ENCODE measurements around the gene PANK2.
"Not testable (repeated sequence)": the region's sequence is repeated elsewhere in the genome, so short reads cannot be mapped to it uniquely, and the experiment has no call there.

PANK2 gene

DNA sequence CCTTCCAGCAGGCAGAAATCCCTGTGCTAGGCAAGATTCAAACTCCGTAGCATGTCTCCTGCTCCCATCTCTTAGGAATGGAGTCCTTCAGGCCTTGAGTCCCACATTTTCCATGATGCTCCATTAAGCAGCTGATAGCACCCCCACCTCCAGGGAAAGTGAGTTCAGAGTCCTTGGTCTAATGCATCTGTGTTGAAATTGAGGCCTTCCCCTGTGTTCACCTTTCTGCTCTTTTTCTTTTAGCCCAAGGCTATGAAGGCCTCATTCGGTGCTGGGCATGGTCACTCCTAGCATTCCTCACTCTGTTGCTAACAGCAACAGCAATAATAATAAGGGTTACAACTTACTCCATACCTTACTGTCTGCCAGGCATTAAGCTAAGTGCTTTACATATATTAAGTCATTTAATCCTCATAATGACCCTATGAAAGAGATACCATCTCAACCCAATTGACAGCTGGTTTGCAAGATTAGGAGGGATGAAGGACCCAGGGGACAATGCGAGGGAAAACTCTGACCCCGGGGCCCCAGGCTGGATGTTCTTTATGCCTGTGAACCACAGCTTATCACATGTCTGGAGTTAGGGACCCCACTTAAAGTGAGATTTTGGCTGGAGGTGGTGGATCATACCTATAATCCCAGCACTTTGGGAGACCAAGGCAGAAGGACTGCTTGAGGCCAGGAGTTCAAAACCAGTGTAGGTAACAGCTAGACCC lies 17.5 kb upstream of the PANK2 start:
- no peak for DNase-seq

DNA sequence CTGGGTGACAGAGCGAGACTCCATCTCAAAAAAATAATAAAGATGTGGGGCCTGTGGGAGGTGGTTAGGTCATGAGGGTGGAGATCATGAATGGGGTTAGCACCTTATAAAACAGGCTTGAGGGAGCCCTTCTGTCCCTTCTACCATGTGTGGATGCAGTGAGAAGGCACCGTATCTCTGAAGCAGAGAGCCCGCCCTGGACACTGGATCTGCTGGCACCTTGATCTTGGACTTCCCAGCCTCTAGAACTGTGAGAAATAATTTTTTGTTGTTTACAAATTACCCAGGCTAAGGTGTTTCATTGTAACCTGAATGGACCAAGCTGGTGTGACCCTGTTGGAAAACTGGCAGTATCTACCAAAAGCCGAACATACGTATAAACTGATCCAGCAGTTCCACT lies 15.7 kb upstream of the PANK2 start:
- DNase-seq: no peak

DNA sequence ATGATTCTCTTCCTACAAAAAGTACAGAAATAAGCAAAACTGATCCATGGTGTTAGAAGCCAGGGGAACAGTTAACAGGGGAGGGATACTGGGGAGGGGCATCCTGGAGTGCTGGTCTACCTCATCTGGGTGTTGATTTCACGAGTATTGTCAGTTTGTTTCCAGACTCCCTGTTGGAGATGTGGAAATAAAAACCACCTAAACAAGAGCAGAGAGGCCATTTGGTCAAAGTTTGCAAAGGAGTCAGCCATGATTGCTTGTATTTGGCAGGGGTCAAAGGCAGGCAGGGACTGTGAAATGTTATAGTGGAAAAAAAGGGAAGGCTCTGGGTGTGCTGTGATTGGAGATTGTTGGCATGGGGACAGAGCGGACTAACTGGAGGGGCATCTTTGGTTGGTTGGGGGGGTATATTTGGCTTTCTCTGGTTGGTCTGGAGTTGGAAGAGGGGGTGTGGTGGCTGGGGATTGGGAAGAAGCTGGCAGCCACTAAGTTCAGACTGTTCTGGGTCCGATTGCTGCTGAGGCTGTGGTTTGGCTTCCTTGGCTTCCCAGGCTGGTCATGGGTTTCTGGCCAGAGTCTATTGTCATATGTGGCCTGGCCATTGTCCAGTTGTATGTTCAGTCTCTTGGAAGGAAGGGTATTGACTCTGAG lies 14.9 kb upstream of the PANK2 start:
- no peak for DNase-seq

DNA sequence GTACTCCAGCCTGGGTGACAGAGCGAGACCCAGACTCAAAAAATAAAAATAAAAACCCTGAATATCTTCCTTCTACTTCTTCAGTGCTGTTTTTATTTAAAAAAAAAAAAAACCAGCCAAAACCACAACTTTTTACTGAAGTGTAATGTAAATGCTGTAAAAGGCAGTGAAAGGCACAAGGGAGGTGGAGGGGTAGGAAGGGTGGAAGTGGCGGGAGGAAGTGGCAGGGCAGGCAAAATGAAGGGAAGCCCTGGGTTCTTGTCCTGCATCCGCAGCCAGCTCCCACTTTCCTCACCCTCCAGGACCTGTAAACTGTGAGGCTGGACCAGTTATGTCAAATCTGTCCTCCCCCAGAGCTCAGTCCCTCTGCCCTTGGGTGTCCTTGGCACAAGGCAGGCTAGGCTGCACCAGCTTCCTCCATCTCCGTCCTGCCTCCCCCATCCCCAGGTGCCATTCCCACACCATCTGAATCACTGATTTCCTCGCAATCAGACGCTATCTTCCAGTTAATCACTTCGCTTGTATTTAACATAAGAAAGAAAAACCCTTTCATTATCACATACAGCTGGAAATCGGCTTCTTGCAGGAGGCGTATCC lies 13.7 kb upstream of the PANK2 start:
- no peak for DNase-seq

DNA sequence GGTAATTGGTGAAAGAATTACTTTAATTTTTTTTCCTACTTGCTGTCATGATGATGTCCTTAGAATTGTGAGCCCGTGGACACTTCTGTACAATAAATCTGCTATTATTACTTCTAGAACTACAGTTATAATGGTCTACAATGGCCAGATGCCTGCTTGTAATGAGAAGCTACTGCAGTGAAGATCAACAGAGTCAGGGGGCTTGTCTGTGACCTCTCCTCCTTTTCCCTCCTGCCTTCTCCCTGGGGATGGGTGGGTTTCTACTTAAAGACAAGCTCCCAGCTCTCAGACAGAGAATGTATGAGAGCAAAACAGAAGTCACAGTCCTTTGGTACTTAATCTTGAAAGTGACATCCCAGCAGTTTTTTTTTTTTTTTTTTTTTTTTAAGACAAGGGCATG lies 13.2 kb upstream of the PANK2 start:
- no peak for DNase-seq

DNA sequence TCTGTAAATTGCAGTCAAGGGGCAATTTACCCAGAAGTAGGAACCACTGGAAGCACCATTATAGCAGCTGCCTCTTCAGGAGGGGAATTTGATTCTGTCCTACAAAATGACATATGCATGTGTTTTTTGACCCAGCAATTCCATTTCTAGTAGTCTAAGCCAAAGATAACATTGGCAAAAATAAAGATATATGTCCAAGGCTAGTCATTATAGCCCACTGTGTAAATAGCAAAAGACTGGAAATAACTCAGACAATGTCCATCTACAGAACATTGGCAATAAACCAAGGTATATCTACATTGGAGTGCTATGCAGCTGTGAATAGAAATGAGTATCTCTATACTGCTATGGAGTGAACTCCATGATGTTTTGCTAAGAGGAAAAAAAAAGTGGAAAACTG lies 12.5 kb upstream of the PANK2 start:
- DNase-seq: no peak

DNA sequence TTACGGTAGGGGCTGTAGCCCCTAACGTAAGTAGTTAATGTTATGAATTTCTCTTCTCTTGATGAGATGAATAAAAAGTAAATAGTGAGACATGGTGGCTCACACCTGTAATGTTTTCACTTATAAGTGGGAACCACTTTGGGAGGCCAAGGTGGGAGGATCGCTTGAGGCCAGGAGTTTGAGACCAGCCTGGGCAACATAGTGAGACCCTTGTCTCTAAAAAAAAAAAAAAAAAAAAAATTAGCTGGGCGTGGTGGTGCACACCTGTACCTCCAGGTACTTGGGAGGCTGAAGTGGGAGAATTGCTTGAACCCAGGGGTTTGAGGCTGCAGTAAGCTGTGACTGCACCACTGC lies 10.3 kb upstream of the PANK2 start:
- not testable (repeated sequence) for DNase-seq

DNA sequence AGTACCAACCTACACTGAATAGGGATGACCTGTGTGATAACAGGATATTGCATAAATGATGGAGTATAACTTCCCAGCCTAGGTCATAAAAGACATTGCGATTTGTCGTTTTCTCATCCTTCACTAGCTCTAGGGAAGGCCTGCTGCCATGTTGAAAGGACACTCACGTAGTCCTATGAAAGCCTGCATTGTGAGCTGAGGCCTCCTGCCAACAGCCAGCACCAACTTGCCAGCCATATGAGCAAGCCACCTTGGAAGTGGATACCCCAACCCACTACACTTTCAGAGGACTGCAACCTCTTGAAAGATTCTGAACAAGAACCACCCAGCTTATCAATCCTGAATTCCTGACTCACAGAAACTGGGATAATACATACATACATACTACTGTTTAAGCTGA lies 3.5 kb upstream of the PANK2 start:
- no peak for DNase-seq

DNA sequence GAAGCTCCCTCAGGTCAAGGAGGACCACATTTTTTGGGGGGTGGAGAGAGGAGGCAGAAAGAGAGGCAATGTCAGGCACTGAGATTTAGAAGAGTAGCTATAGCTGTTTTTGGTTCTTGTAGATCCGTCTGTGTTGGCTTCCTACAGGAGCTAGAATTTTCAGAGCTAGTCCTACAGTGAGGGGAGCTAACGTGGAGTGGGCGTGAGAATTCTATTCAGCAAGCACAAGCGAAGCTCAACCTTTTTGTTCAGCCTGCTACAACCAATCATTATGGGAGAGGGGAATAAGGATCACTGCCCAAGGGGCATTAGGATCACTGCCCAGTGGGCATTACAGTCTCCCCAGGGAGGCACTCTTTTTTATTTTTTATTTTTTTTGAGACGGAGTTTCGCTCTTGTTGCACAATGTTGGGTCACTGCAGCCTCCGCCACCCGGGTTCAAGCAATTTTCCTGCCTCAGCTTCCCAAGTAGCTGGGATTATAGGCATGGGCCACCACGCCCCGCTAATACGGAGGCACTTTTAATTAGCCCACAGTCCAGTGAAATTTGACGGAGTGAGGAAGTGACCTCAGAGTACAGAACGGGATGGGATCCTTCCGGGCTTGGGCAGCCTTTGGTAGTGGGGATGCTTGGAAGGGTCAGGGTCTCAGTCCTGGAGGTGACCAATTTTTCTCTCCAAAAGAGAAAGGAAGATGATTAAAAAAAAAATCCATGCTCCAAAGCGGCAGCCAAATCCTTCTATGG lies 1.1 kb upstream of the PANK2 start:
- peak; percentile 50 for DNase-seq

DNA sequence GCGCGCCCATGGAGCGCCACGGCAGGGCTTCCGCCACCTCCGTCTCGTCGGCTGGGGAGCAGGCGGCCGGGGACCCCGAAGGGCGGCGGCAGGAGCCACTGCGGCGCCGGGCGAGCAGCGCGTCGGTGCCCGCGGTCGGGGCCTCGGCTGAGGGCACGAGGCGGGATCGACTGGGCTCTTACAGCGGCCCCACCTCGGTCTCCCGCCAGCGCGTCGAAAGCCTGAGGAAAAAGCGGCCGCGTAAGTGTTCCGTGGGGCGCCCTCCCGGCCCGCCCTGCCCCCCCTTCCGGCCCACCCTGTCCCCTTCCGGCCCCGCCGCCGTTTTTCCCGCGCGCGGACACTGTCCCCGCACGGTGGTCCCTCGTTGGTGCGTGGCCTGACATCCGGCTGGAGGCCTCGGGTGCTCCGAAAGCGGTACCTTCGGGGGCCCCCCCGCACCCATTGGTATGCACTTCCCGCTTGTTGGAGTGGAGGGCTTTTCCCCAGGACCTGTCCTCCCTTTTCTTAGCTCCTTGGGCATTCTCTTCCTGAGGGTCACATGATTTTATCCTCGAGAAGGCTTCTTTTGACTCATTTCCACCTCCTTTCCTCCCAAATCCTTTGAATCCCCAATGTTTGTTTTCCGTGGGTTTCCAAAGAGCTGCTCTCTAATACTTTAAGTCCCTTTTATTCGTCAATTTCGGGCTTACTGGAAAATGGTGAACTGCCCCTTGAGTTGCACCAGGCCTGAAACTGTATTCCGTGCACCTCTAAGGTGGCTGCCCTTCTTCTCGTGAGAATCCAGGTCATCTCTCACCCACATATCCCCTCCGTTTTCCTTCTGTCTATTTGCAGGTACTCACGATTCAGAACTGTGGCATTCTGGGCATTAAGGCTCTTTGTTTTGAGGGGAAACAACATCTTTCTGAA lies 556 bp downstream of the PANK2 start:
- DNase-seq: peak; percentile 45

DNA sequence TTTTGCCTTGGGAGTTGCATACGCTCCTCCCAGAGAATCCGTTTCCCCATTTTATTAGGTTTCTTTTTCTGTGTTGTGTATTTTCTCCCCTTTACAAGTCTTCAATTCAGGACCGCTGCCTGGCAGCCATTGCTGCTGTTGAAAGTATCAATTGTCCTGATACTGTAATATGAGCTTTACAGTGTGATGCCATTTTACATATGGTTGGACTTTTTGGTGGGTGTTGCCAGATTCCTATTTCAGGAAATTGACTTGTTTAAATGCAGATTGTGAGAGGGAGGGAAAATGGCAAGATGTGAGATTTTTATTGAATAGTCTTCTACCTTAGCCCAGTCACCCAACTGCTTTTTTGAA lies 1.2 kb downstream of the PANK2 start:
- peak; percentile 39 for DNase-seq

DNA sequence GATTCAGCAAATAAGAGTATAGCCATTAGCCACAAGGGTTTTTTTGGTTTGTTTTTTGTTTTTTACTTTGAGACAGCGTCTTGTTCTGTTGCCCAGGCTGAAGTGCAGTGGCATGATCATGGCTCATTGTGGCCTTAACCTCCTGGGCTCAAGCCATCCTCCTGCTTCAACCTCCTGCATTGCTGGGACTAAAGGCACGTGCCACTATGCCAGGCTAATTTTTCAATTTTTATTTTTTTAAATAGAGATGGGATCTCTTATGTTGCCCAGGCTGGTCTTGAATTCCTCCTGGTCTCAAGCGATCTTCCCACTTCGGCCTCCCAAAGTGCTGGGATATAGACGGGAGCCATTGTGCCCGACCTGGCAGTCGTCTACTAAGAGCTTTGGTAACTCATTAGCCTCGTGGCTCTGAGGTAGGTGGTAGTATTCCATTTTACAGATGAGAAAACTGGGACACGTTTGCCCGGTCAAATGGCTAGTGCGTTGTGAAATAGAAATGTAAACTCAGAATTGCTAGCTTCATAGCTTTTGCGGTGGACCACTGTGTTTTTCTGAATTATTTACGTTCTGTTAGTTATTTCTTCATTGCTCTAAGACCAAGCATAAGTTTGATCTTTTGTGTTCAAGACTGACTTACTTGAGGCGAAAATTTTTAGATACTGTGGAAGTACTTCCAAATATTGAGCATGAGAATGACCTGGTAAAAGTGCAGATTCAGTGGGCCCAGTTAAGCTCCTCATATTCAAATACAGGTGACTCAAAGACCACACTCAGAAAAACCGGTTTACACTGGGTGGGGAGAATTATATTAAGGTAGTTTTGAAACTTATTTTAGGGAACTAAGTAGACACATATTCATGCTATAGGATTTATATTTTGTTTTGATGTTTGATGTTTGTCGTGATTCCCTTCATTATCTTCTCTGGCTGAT lies 2.1 kb downstream of the PANK2 start:
- no peak for DNase-seq

DNA sequence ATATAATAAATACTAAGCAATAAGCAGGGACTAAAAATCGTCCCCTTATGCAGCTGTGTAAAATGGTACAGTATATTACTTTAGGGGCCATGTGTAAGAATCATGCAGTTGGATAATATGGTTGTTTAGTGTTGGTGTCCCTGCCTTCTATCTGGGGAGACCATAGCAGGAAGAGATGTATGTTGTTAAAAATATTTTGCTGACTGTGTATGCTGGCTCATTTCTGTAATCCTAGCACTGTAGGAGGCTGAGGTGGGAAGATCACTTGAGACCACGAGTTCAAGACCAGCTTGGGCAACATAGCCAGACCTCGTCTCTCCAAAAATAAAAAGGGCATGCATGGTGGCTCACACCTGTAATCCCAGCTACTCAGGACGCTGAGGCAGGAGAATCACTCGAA lies 5.6 kb downstream of the PANK2 start:
- DNase-seq: no peak

DNA sequence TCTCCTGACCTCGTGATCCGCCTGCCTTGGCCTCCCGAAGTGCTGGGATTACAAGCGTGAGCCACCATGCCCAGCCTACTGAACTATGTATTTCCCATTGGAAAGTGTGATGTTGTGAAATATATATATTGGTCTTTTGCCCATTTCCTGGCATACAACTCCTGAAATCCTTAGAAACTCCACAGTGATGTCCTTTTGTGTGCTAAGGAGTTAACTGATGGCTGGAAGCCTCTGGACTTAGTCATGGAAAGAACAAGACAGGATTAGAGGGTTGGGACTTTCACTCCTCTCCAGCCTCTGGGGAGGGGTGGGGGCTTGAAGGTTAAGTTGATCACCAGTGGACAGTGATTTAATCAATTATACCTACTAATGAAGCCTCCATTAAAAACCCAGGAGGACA lies 7.1 kb downstream of the PANK2 start:
- DNase-seq: no peak

DNA sequence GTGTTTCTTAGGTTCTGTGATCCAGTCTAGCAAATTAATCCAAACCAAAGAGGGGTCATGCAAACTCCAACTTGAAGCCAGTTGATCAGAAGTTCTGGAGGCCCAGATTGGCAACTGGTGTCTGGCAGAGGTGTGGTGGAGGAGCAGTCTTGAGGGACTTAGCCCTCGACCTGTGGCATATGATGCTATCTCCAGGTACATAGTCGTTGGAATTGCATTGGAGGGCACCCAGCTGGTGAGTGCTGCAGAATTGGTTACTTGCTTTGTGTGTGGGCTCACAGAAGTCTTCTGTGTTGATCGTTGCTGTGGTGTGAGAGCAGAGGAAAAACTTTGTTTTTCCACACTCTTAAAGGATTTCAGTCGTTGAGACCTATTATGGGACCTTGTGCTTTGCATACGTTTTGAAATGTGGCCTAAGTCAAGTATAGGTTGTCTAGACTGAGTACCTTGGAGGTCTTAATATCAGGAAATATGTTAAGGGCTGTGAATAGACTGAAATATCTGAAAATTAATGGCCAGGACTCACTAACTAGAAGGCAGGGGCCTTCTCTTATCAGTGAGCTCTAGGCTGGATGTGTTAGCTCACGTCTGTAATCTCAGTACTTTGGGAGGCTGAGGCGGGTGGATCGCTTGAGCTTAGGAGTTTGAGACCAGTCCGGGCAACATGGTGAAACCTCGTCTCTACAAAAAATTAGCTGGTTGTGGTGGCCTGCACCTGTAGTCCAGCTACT lies 7.8 kb downstream of the PANK2 start:
- no peak for DNase-seq

DNA sequence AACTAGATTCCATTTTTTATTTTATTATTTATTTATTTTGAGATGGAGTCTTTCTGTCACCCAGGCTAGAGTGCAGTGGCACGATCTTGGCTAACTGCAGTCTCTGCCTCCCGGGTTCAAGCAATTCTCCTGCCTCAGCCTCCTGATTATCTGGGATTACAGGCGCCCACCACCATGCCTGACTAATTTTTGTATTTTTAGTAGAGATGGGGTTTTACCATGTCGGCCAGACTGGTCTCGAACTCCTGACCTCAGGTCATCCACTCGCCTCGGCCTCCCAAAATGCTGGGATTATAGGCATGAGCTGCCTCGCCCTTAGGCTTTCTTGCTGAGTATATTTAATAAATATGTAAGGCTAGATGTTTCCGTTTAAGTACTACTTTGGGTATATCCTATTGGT lies 9.0 kb downstream of the PANK2 start:
- not testable (repeated sequence) for DNase-seq

DNA sequence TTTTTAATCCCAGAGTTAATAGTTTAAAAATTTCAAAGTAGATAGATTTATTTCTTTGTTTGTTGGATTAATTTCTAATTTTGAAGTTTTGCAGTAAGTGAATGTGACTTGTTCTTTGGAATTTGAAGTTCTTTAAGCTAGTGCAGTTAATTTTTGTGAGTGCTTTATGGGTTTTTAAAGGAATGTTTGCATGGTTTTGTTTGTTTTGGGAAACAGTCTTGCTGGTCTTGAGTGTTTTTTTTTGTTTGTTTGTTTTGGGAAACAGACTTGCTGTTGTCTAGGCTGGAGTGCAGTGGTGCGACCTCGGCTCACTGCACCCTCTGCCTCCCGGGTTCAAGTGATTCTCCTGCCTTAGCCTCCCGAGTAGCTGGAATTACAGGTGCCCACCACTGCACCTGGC lies 9.5 kb downstream of the PANK2 start:
- no peak for DNase-seq

DNA sequence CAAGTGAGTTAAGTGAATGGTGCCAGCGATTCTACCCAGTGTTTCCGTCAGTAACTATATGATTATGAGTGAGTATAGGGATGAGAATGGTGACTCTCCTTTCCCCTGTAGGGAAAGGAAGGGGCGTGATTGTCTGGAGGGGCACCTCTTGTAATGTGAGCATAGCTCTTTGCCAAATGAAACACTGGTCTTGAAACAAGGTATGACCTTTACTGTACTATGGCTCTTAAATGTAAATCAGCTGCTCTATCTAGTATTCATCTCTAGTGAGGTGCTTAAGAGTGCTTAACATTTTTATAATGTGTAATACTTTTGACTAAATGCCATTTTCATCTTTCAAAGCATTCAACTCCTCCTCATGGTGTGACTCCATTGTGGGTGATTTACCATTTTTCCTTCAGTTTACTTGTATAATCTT lies 11.0 kb downstream of the PANK2 start:
- no peak for DNase-seq

DNA sequence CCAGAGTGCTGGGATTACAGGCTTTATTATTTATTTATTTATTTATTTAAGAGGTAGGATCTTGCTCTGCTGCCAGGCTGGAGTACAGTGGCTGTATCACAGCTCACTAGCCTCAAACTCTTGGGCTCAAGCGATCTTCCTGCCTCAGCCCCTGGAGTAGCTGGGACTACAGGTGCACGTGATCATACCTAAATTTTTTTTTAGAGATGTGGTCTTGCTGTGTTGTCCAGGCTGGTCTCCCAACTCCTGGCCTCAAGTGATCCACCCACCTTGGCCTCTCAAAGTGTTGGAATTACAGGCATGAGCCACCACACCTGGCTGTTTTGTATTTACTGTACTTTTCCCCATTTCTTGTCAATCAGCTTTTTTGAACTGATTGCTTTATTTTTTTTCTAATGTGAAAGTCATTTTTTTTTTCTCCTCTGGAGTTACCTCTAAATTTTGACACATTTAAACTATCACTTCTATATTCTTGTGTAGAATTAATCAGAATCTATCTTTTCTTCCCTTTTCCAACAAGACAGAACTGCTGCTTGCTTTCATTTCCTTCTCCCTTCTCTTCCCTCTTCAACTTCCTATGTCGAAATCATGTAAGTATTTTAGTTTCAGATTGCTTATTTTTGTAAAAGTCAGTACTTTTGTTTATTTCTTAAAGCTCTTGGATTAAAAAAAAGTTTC lies 12.0 kb downstream of the PANK2 start:
- no peak for DNase-seq

DNA sequence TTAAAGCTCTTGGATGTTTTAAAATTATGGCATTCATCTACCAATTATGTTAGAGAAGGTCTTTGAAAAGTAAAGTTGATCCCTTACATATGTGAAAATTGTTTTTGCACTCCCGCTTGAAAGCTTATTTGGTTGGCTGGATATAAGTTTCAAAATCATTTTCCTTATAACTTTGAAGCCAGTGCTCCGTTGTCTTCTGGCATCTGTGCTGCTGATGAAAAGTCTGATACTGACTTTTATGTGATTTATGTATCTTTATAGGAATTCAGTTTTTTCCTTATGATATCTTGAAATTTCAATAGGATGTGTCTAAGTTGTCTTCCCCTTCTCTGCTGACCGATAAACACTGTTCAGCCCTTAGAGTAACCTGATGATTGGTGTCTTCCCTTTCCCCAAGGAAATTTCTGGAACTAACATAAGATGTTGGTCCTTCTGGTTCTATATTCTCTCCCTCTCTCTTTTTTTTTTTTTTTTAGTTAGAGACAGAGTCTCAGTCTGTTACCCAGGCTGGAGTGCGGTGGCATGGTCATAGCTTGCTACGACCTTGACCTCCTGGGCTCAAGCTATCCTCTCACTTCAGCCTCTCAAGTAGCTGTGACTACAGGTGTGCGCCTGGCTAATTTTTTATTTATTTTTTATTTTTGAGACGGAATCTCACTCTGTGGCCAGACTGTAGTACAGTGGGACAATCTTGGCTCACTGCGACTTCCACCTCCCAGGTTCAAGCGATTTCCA lies 12.7 kb downstream of the PANK2 start:
- no peak for DNase-seq
